ENCODE measurements around the gene CFAP97D2.

The CFAP97D2 gene

GRCh38 chr13:114140906-114141250 lies 38.2 kb upstream of the CFAP97D2 start:
- TF ChIP-seq TEAD4 (IDR thresholded peaks at IDR 0.05) (no peak), USF1 (IDR thresholded peaks at IDR 0.05) (no peak), FOXM1 (IDR thresholded peaks at IDR 0.05; ENCODE audit: borderline replicate concordance, low read depth) (no peak), ZBTB7A (IDR thresholded peaks at IDR 0.05; ENCODE audit: low read depth) (no peak), YY1 (IDR thresholded peaks at IDR 0.05; ENCODE audit: low read depth) (no peak), REST (IDR thresholded peaks at IDR 0.05; ENCODE audit: low read depth) (no peak), MAX (IDR thresholded peaks at IDR 0.05) (no peak), CEBPB (IDR thresholded peaks at IDR 0.05) (no peak)

GRCh38 chr13:114141261-114141996 lies 37.6 kb upstream of the CFAP97D2 start:
- no peak for TF ChIP-seq TAF1 (IDR thresholded peaks at IDR 0.05; ENCODE audit: low read depth)
- no peak for TF ChIP-seq CEBPB (IDR thresholded peaks at IDR 0.05)
- TF ChIP-seq TCF12 (IDR thresholded peaks at IDR 0.05; ENCODE audit: low read depth) = no peak
- TF ChIP-seq CREB1 (IDR thresholded peaks at IDR 0.05; ENCODE audit: low read depth) = no peak
- TF ChIP-seq REST (IDR thresholded peaks at IDR 0.05; ENCODE audit: low read depth) = no peak
- TF ChIP-seq NFIC (IDR thresholded peaks at IDR 0.05) = no peak
- TF ChIP-seq USF1 (IDR thresholded peaks at IDR 0.05) = no peak
- TF ChIP-seq YY1 (IDR thresholded peaks at IDR 0.05; ENCODE audit: low read depth) = no peak

- TF ChIP-seq TAF1 (IDR thresholded peaks at IDR 0.05; ENCODE audit: low read depth) (no peak), USF1 (IDR thresholded peaks at IDR 0.05) (no peak), RAD21 (IDR thresholded peaks at IDR 0.05; ENCODE audit: low read depth) (no peak), EGR1 (IDR thresholded peaks at IDR 0.05) (no peak), CREB1 (IDR thresholded peaks at IDR 0.05; ENCODE audit: low read depth) (no peak), TEAD4 (IDR thresholded peaks at IDR 0.05) (no peak), MAX (IDR thresholded peaks at IDR 0.05) (no peak), FOXM1 (IDR thresholded peaks at IDR 0.05; ENCODE audit: borderline replicate concordance, low read depth) (no peak), NFIC (IDR thresholded peaks at IDR 0.05) (no peak), CEBPB (IDR thresholded peaks at IDR 0.05) (no peak), EP300 (IDR thresholded peaks at IDR 0.05; ENCODE audit: borderline replicate concordance) (no peak), ZBTB7A (IDR thresholded peaks at IDR 0.05; ENCODE audit: low read depth) (no peak), YY1 (IDR thresholded peaks at IDR 0.05; ENCODE audit: low read depth) (no peak), REST (IDR thresholded peaks at IDR 0.05; ENCODE audit: low read depth) (no peak), TCF12 (IDR thresholded peaks at IDR 0.05; ENCODE audit: low read depth) (no peak)
Observed at GRCh38 chr13:114142137-114142550, 36.9 kb upstream of the CFAP97D2 start.

Measured in Ishikawa (cell line).